HepG2 (cell line): ENCODE data around the gene PNO1. TPM values are rescaled to one million over a fixed set of nuclear protein-coding genes. Genes with fewer than 3 reads are reported as not detected.

Experiments used
- ATAC-seq: fragments of 200-7000 bp; cut with Tn5 transposase; 3 replicates; pipeline ENCODE4 v1.9.1; 2020; ENCODE audit warnings: mild to moderate bottlenecking, moderate library complexity
- BruUV-seq: library from RNA; stranded (reverse); fragments of 400-500 nt; replicated peaks from 2 replicates; lab custom pipeline; 2021; lab: Mats Ljungman, UMichigan
- CTCF ChIA-PET: fragments of 300-600 bp; formaldehyde crosslinking; extraction: SDS; loops from one replicate; lab custom pipeline; 2021; ENCODE audit warnings: low total read pairs, inconsistent platforms, low intra/inter-chr PET ratio; lab: Yijun Ruan, JAX
- POLR2A ChIA-PET: fragments of 350-600 bp; sonication (Branson Sonifier 250); formaldehyde crosslinking; loops from one replicate; lab custom pipeline; 2020; ENCODE audit warnings: antibody characterized with exemption, inconsistent platforms; lab: Yijun Ruan, JAX
- DNase-seq: peaks from one replicate; pipeline ENCODE4 v3.0.0-alpha.2; 2015; ENCODE audit warnings: low spot score
- FAIRE-seq: peaks from 3 replicates; lab custom pipeline; 2011; peaks lifted over from hg19 to GRCh38; lab: Jason Lieb, UNC
- H2AFZ ChIP-seq: one replicate; pipeline ENCODE4 v1.6.1; 2011; ENCODE audit warnings: low read length, inconsistent platforms
- H3K27ac ChIP-seq: fragments of 300-600 bp; 3 replicates; pipeline ENCODE4 v1.8.0; 2011; ENCODE audit warnings: mixed run types, mild to moderate bottlenecking, mixed read lengths, low read length, inconsistent platforms; ENCODE audit not compliant: insufficient read depth; ENCODE audit errors: extremely low read length
- H3K27me3 ChIP-seq, 2 experiments: fragments of 200-600 bp in 1 of 2; 2 replicates in 1 of 2; 3 replicates in 1 of 2; pipeline versions ENCODE4 v1.6.0 to v1.8.0; 2011; ENCODE audit warnings: low read length in 2 of 2, mild to moderate bottlenecking in 2 of 2, moderate library complexity in 2 of 2, inconsistent platforms in 1 of 2; ENCODE audit not compliant: insufficient read depth in 2 of 2, control insufficient read depth in 1 of 2
- H3K36me3 ChIP-seq, 2 experiments: fragments of 200-600 bp in 1 of 2; replicated peaks in 1 of 2; 2 replicates in 1 of 2; 3 replicates in 1 of 2; pipeline versions ENCODE4 v1.5.1 to v1.8.0; 2011; ENCODE audit warnings: low read length in 2 of 2, inconsistent platforms in 1 of 2; ENCODE audit not compliant: insufficient read depth in 2 of 2, control insufficient read depth in 1 of 2
- H3K4me1 ChIP-seq: 2 replicates; pipeline ENCODE4 v1.5.1; 2012; ENCODE audit warnings: low read length, inconsistent platforms; ENCODE audit not compliant: insufficient read depth
- H3K4me2 ChIP-seq: 2 replicates; pipeline ENCODE4 v1.6.0; 2011; ENCODE audit warnings: low read depth, low read length, inconsistent platforms
- H3K4me3 ChIP-seq, 3 experiments: fragments of 200-600 bp in 1 of 3; sonication (generic), shearing (Covaris generic) in 1 of 3; replicated peaks in 1 of 3; 2 replicates each; pipeline ENCODE4 v1.5.1; 2011 to 2016; ENCODE audit warnings: low read length in 3 of 3, inconsistent platforms in 2 of 3, low read depth in 2 of 3, mild to moderate bottlenecking in 2 of 3, control low read depth in 1 of 3, mixed read lengths in 1 of 3; ENCODE audit not compliant: insufficient read depth in 1 of 3
- H3K79me2 ChIP-seq: one replicate; pipeline ENCODE4 v1.6.1; 2011; ENCODE audit warnings: low read length, inconsistent platforms; ENCODE audit not compliant: insufficient read depth
- H3K9ac ChIP-seq: 2 replicates; pipeline ENCODE4 v1.6.0; 2011; ENCODE audit warnings: mild to moderate bottlenecking, low read depth, low read length, inconsistent platforms; ENCODE audit not compliant: insufficient read depth
- H3K9me3 ChIP-seq: 2 replicates; pipeline ENCODE4 v1.5.1; 2012; ENCODE audit warnings: mild to moderate bottlenecking, low read length
- H4K20me1 ChIP-seq: 2 replicates; pipeline ENCODE4 v1.6.0; 2011; ENCODE audit warnings: inconsistent platforms, mild to moderate bottlenecking, low read length, moderate library complexity; ENCODE audit not compliant: insufficient read depth
- ISX ChIP-seq: sonication (generic); formaldehyde crosslinking; conservative IDR thresholded peaks from 2 replicates; pipeline ENCODE4 v1.5.0; 2020; ENCODE audit warnings: missing genetic modification reagents
- MED13 ChIP-seq: sonication (generic); formaldehyde crosslinking; IDR thresholded peaks from 2 replicates; pipeline ENCODE4 v1.5.0; 2020; ENCODE audit warnings: missing genetic modification reagents
- MXD4 ChIP-seq: IDR thresholded peaks from 2 replicates; pipeline ENCODE4 v1.6.1; 2016; ENCODE audit warnings: mild to moderate bottlenecking, missing biosample characterization, missing genetic modification reagents
- PLRG1 ChIP-seq: fragments of 450-650 bp; conservative IDR thresholded peaks from 2 replicates; pipeline ENCODE4 v1.6.1; 2016
- POLR2G ChIP-seq: fragments of 200-400 bp; formaldehyde crosslinking; IDR thresholded peaks from 2 replicates; pipeline ENCODE4 v1.6.1; 2018; ENCODE audit warnings: mild to moderate bottlenecking, low read depth, low read length, moderate library complexity
- SATB2 ChIP-seq: sonication (generic); formaldehyde crosslinking; IDR thresholded peaks from 2 replicates; pipeline ENCODE4 v1.5.0; 2020; ENCODE audit warnings: missing genetic modification reagents
- ZNF7 ChIP-seq: IDR thresholded peaks from 2 replicates; pipeline ENCODE4 v1.6.1; 2016; ENCODE audit warnings: missing biosample characterization, missing genetic modification reagents
- ZNF780A ChIP-seq: sonication (generic); formaldehyde crosslinking; IDR thresholded peaks from 2 replicates; pipeline ENCODE4 v1.8.0; 2022; ENCODE audit warnings: mild to moderate bottlenecking, missing genetic modification reagents, moderate library complexity
- WGBS: methylation state at CpG from one replicate; pipeline ENCODE4 v1.1.6; 2017; ENCODE audit warnings: low lambda C conversion rate; 5-methylcytosine and 5-hydroxymethylcytosine counted together
- in situ Hi-C: cut with HindIII; loops from 2 replicates; pipeline ENCODE4 v1.10.0; 2017; ENCODE audit warnings: low pct_unique_long_range_greater_than_20kb; ENCODE audit not compliant: extremely low pct_ligation_motif_present
- intact Hi-C: fragments of 100-400 bp; cut with micrococcal nuclease; formaldehyde crosslinking; loops from one replicate; pipeline ENCODE4 v1.10.0; 2022; ENCODE audit not compliant: unreplicated experiment
- polyA plus RNA-seq, 8 experiments: library from polyadenylated mRNA; depleted of rRNA in 3 of 8; stranded (reverse) in 7 of 8; unstranded in 1 of 8; fragments of >200 nt; fragmentation: Illumina TruSeq in 4 of 8; extraction: Trizol in 4 of 8; gene quantifications; 2 replicates each; pipeline versions ENCODE4 v1.2.1 to v1.2.3, GENCODE V29; 2011 to 2016; ENCODE audit warnings: low read depth in 4 of 8, missing spikeins in 1 of 8, mixed read lengths in 1 of 8; ENCODE audit not compliant: insufficient read depth in 1 of 8
- total RNA-seq, 5 experiments: library from RNA; depleted of rRNA; stranded (reverse); fragments of >200 nt; fragmentation: Illumina TruSeq; extraction: Trizol; gene quantifications; 2 replicates each; pipeline ENCODE4 v1.2.3, GENCODE V29; 2016; ENCODE audit warnings: low read depth in 1 of 5
- TF ChIP-seq, protein P1 (sequence below), 2 experiments: sonication (generic) in 1 of 2; formaldehyde crosslinking in 1 of 2; IDR thresholded peaks; 2 replicates each; pipeline versions ENCODE4 v1.4.0 to v1.6.1; 2016 to 2020; ENCODE audit warnings: borderline replicate concordance in 1 of 2, low read depth in 1 of 2, mild to moderate bottlenecking in 1 of 2, missing genetic modification reagents in 1 of 2

PNO1 gene
- total and polyA plus RNA-seq, 2 of the 13 experiments (the other 11 are each of a cell fraction or from before 2014, with no cell fraction given) = 12.8 to 48.5 TPM

DNA sequence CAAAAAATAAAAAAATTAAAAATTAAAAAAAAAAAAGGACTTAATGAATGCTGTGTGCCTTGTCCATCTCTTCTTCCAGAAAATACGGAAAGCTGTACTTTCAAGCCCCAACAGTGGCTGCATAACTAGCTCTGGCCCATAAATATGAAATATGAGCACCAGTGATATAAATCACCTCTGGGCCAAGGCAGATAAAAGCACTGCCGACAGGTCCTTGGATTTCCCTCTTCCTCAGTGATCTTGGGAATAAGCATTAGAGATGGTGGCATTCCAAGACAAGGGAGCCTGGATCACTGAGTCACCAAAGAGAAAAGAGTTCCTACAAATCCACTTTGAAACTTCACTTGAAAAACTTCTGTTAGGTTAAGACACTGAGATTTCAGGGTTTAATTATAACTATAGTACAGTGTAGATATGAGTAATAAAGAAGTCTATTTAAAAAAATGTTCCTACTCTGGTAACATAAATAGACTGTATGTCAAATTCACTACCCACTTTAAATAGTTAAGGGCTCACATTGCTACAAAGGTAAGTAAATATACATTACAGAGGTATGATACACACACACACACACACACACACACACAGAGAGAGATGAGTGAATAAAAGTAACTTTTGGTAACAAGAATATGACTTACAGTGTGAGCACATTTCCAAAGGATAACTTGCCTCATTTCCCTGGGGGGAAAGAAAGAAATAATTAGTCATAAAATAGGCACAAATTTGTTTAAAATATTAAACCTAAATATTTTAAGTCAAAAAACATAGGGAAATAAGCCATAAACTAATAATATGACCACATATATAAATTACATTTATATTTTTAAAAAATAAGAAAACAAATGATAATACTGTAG, 59.0 kb downstream of the PNO1 start (continued):
- TF ChIP-seq, protein P1, sequence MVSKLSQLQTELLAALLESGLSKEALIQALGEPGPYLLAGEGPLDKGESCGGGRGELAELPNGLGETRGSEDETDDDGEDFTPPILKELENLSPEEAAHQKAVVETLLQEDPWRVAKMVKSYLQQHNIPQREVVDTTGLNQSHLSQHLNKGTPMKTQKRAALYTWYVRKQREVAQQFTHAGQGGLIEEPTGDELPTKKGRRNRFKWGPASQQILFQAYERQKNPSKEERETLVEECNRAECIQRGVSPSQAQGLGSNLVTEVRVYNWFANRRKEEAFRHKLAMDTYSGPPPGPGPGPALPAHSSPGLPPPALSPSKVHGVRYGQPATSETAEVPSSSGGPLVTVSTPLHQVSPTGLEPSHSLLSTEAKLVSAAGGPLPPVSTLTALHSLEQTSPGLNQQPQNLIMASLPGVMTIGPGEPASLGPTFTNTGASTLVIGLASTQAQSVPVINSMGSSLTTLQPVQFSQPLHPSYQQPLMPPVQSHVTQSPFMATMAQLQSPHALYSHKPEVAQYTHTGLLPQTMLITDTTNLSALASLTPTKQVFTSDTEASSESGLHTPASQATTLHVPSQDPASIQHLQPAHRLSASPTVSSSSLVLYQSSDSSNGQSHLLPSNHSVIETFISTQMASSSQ (IDR thresholded peaks at IDR 0.05; ENCODE audit: low read depth) = no peak
- TF ChIP-seq, protein P1 (CRISPR knock-in tag; IDR thresholded peaks at IDR 0.05; ENCODE audit: borderline replicate concordance) = no peak
- no peak for TF ChIP-seq PLRG1
- TF ChIP-seq ZNF780A (CRISPR knock-in tag) = no peak
- no peak for TF ChIP-seq SATB2 (CRISPR knock-in tag)
- no peak for TF ChIP-seq MED13 (CRISPR knock-in tag)
- no peak for TF ChIP-seq MXD4
- TF ChIP-seq POLR2G = no peak

DNA sequence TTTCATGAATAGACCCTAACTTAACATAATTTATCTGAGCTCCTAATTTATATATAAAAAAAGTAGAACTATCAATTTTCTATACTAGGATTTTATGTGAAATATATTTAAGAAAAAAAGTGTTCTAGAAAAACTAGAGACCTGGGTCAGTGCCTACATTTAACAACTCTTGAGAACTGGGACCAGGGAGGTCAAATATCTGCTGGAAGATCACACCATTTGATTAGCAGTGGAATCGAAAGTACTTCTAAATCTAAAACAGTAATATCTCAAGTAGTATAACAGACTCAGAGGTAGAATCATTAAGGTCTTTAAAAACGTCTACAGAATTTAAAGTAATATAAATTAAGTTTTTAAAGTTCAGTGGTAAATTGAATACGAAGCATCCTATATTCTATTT, 60.0 kb downstream of the PNO1 start:
- peaks cover 2 to 20% of the 10 kb centered on the region in 2 experiments; a peak in 4 of 5 replicates for H3K36me3 ChIP-seq
- FAIRE-seq = no peak
- peaks cover 100% of the 10 kb centered on the region for H3K79me2 ChIP-seq
- WGBS = 92% methylated on average over 3 of the region's 3 CpGs
- H3K9ac ChIP-seq = no peak overlapping the region
- peaks cover 18% of the 10 kb centered on the region for H3K4me1 ChIP-seq
- H3K9me3 ChIP-seq = no peaks in the 10 kb centered on the region
- ATAC-seq = no peak
- no peak overlapping the region for H3K27ac ChIP-seq
- peaks cover 45% of the 10 kb centered on the region for H4K20me1 ChIP-seq
- CTCF ChIA-PET = no interaction called here
- DNase-seq = no peak
- H2AFZ ChIP-seq = no peak overlapping the region
- intact Hi-C loops = no loop called here
- no peak for TF ChIP-seq ISX (CRISPR knock-in tag)
- TF ChIP-seq ZNF7 (CRISPR knock-in tag) = peak; percentile 67
- H3K4me3 ChIP-seq = no peak overlapping the region
- H3K27me3 ChIP-seq = no peaks in the 10 kb centered on the region
- in situ Hi-C loops = no loop called here
- POLR2A ChIA-PET = no interaction called here
- H3K4me2 ChIP-seq = no peak overlapping the region
- no TSS peak for BruUV-seq
